Mesothelial cell of epicardium (in vitro differentiated cells): ENCODE data around the gene ZNF879. TPM values are rescaled to one million over a fixed set of nuclear protein-coding genes. Genes with fewer than 3 reads are reported as not detected.

Experiments used
- DNase-seq, 2 experiments: peaks; one replicate each; pipeline ENCODE4 v3.0.0; 2021; ENCODE audit warnings: low spot score in 2 of 2; ENCODE audit not compliant: unreplicated experiment in 2 of 2
- H3K27ac Mint-ChIP-seq: 2 replicates; pipeline ENCODE4 v1.8.0; 2021; ENCODE audit warnings: mixed read lengths
- H3K27me3 Mint-ChIP-seq: 2 replicates; pipeline ENCODE4 v1.8.0; 2021; ENCODE audit warnings: low read depth, mixed read lengths
- H3K36me3 Mint-ChIP-seq: 2 replicates; pipeline ENCODE4 v1.8.0; 2021; ENCODE audit warnings: mixed read lengths
- H3K4me1 Mint-ChIP-seq: 2 replicates; pipeline ENCODE4 v1.8.0; 2021; ENCODE audit warnings: mixed read lengths
- H3K4me3 Mint-ChIP-seq: 2 replicates; pipeline ENCODE4 v1.8.0; 2021; ENCODE audit warnings: mild to moderate bottlenecking, moderate library complexity, mixed read lengths
- H3K9me3 Mint-ChIP-seq: 2 replicates; pipeline ENCODE4 v1.8.0; 2021; ENCODE audit warnings: mixed read lengths
- total RNA-seq: library from RNA; stranded (reverse); gene quantifications from 3 replicates; pipeline ENCODE4 v1.2.1, GENCODE V29; 2021
- TF ChIP-seq, protein P1 (sequence below): fragments of 200-600 bp; sonication (generic); IDR thresholded peaks from one replicate; pipeline ENCODE4 v1.5.0; 2021; ENCODE audit warnings: antibody characterized with exemption; ENCODE audit not compliant: unreplicated experiment

Gene ZNF879
- total RNA-seq, 1 donor from 2014 or later: 8.5 TPM

DNA sequence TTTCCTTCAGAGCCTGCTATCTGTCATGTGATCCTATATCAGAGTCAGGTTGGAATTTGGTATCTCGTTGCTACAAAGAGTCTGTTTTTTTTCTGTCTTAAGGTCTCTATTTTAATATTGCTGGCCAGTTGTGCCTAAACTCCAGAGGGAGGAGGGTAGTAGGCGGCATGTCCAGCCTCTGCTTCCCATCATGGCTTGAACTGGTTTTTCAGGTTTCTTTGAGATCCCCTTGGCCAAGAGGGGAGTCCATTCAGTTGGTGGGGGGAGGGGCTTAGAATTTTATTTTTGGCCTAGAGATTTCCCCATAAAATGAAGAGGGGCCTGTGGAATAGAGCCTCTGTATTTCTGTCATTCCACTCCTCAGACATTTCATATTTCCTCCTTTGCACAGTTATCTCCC is 21.2 kb downstream of the ZNF879 start:
- Mint-ChIP-seq H3K4me1 (no peaks in the 10 kb centered on the region), H3K36me3 (no peaks in the 10 kb centered on the region), H3K9me3 (peaks cover 76% of the 10 kb centered on the region), H3K27ac (no peak overlapping the region), H3K4me3 (no peak overlapping the region), H3K27me3 (no peaks in the 10 kb centered on the region)
- TF ChIP-seq, protein P1, sequence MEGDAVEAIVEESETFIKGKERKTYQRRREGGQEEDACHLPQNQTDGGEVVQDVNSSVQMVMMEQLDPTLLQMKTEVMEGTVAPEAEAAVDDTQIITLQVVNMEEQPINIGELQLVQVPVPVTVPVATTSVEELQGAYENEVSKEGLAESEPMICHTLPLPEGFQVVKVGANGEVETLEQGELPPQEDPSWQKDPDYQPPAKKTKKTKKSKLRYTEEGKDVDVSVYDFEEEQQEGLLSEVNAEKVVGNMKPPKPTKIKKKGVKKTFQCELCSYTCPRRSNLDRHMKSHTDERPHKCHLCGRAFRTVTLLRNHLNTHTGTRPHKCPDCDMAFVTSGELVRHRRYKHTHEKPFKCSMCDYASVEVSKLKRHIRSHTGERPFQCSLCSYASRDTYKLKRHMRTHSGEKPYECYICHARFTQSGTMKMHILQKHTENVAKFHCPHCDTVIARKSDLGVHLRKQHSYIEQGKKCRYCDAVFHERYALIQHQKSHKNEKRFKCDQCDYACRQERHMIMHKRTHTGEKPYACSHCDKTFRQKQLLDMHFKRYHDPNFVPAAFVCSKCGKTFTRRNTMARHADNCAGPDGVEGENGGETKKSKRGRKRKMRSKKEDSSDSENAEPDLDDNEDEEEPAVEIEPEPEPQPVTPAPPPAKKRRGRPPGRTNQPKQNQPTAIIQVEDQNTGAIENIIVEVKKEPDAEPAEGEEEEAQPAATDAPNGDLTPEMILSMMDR: no peak
- no peak for DNase-seq

DNA sequence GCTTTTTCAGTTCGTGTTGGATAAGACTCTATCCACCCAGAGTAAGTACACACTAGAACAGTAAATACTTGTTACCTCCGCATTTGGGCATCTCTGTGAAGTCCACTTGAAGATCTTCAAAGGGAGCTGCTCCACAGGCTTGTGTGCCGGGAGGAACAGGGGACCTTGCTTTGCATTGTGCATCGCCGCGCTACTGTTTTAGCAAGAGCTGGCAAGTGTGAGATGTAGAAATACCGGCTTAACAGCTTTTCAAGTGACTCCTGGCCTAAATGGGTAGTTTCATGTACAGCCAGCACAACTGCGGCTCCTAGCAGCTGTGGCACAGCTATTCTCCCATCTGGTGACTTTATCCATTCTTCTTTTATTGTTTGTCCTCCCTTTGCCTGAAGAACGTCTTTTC is 28.2 kb downstream of the ZNF879 start:
- H3K27ac Mint-ChIP-seq: no peak overlapping the region
- H3K4me1 Mint-ChIP-seq: no peaks in the 10 kb centered on the region
- TF ChIP-seq, protein P1: no peak
- H3K36me3 Mint-ChIP-seq: no peaks in the 10 kb centered on the region
- DNase-seq: no peak
- no peaks in the 10 kb centered on the region for H3K27me3 Mint-ChIP-seq
- no peak overlapping the region for H3K4me3 Mint-ChIP-seq
- peaks cover 62% of the 10 kb centered on the region for H3K9me3 Mint-ChIP-seq

DNA sequence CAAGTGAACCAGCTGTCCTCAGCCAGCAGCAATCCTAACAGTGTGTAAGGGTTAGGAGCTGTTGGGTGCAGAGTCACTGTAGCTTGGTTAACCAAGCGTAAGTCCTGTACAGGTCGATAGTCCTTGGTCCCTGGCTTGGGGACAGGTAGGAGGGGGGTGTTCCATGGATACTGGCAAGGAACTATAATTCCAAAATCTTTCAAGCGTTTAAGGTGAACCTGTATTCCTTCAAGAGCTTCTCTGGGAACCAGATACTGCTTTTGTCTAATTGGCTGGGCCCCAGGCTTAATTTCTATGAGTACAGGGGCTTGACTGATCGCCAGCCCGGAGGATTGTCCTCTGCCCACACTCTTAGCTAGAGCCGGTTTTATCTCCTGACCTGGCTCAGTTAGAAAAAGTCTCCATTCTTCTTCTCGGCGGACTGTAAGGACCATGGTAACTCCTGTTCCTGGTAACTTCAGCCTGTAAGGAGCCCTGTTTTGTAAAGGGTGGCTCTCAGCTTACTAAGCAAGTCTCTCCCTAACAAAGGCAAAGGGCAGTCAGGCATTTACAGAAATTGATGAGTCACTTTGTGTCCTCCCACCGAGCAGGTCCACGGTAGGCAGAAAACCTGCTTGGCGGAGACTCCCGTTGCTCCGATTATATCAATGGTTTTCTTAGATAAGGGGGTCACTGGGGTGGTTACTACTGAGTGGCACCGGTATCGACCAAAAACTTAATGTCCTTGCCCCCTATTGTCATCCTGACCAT is 30.6 kb downstream of the ZNF879 start:
- no peak overlapping the region for H3K27ac Mint-ChIP-seq
- H3K27me3 Mint-ChIP-seq: no peaks in the 10 kb centered on the region
- DNase-seq: no peak
- no peaks in the 10 kb centered on the region for H3K4me1 Mint-ChIP-seq
- TF ChIP-seq, protein P1: no peak
- H3K9me3 Mint-ChIP-seq: peaks cover 49% of the 10 kb centered on the region
- H3K4me3 Mint-ChIP-seq: no peak overlapping the region
- peaks cover 3% of the 10 kb centered on the region for H3K36me3 Mint-ChIP-seq

DNA sequence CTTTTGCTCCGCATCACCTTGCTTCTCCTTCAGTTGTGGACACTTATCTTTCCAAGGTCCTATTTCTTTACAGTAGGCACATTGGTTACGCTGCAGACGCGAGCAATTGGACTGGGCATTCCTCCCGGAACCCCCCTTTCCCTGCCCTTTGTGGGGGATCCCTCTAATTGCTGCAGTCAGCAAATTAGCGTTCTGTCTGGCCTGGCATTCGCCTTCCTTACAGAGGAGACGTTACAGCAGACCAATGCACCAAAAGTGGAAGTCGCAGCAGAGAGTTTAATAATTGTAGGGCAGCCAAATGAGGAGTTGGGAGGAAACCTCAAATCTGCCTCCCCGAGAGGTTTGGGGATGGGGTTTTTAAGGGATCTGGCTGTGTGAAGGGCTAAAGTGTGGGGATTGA is 31.3 kb downstream of the ZNF879 start:
- Mint-ChIP-seq H3K9me3 (peaks cover 51% of the 10 kb centered on the region), H3K36me3 (peaks cover 7% of the 10 kb centered on the region), H3K4me1 (no peaks in the 10 kb centered on the region), H3K27me3 (no peaks in the 10 kb centered on the region), H3K4me3 (no peak overlapping the region), H3K27ac (peak overlapping the region; percentile 57)
- TF ChIP-seq, protein P1: no peak
- DNase-seq: no peak

DNA sequence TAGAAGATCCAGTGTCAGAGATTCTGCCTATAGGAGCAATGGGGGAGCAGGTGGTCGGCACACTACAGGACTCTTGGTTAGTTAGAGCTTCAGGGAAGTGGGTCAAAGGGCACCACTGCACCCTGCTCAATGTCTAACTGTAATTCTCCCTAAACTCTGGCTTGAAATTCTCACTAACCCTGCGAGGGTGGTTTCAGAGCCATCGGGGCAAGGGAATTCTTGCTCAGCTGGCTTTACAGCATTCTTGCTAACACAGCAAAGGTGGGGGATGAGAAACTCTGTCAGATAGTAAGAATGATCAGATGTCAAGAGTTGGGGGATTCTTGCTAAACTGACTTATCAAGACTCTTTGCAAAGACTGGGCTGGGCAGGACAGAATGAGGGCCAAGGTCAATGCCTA is 31.8 kb downstream of the ZNF879 start:
- Mint-ChIP-seq H3K36me3 (peaks cover 7% of the 10 kb centered on the region), H3K4me3 (no peak overlapping the region), H3K4me1 (no peaks in the 10 kb centered on the region), H3K27me3 (no peaks in the 10 kb centered on the region), H3K27ac (peak overlapping the region; percentile 57), H3K9me3 (peaks cover 47% of the 10 kb centered on the region)
- TF ChIP-seq, protein P1: no peak
- DNase-seq: no peak
